Measurements from ENCODE around the gene ADK. TPM values are rescaled to one million over a fixed set of nuclear protein-coding genes. Genes with fewer than 3 reads are reported as not detected.

ADK gene
- total RNA-seq, 3 donors from 2014 or later, result 27.2 to 50.8 (median 40.0) TPM

DNA sequence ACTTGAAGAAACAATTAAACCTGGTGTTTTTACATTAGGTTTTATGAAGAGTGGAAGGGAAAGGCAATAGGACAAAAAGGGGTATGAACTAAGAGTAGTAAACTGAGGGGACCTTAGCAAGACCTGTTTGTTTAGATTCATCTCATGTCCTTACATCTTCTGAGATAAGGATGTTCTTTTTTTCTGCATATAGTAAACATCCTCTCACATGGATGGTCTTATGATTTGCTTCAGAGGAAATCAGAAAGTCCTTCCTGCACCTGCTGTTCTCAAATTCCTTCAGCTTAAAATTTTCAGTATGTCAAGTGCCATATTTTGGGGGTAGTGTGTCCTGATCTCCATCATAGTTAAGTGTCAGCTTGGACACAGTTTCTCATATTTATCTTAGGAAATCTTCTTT is 232.6 kb downstream of the ADK start:
- Histone ChIP-seq H3K27me3 (no peaks in the 10 kb centered on the region), H3K36me3 (no peaks in the 10 kb centered on the region), H3K4me3 (no peak overlapping the region), H3K9me3 (no peaks in the 10 kb centered on the region), H3K27ac (no peak overlapping the region), H3K4me1 (no peaks in the 10 kb centered on the region)
- no peak for DNase-seq (ENCODE audit: low spot score in 2 of 2)
- TF ChIP-seq POLR2A (IDR thresholded peaks at IDR 0.05) (no peak), CTCF (IDR thresholded peaks at IDR 0.05) (no peak), POLR2AphosphoS5 (IDR thresholded peaks at IDR 0.05) (no peak)
- intact Hi-C loops (cut with DNase I; ENCODE audit: low total_unique reads), result no loop called here

DNA sequence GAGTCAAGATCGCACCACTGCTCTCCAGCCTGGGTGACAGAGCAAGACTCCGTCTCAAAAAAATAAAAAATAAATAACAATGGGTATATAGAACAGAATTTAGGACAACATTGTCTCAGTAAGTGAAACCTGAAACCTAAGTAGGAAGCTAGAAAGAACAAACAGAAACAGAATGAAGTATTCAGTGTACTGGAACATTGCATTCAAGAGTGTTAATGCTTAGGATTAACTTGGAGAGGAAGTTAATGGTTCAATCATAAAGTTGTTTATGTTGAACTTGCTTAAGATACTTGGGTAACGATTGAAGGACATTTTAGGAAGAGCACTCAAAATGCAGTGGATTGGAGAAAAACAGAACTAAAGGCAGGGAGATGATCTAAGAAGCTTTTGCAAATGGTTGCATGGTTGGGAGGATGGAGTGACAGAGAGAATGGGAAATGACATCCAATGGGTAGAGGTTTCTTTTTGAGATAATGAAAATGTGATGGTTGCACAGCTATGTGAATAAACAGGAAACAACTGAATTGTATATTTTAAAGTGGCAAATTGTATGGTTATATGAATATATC is 233.7 kb downstream of the ADK start:
- TF ChIP-seq POLR2A (IDR thresholded peaks at IDR 0.05), result no peak
- no peak for TF ChIP-seq CTCF (IDR thresholded peaks at IDR 0.05)
- no peak for TF ChIP-seq POLR2AphosphoS5 (IDR thresholded peaks at IDR 0.05)
- H3K4me1 ChIP-seq, result no peaks in the 10 kb centered on the region
- intact Hi-C loops (cut with DNase I; ENCODE audit: low total_unique reads), result no loop called here

DNA sequence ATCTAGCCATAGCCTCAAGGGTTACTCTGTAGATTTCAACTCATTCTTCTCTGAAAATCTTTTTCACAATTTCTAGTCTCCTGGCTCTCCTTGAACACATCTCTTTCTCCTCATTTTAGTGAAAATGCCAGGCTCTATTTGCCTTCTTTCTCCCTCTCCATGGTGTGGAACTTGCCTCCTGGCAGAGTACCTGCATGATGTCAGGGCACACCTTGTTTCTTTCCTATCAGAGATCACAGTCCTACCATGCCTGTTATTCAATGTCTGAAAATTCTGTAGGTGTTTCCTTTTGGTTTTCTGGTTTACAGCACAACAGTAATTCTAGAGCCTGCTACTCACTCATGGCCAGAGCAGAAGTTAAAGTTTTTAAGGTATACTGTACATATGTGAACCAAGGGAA is 237.8 kb downstream of the ADK start:
- intact Hi-C loops (cut with DNase I; ENCODE audit: low total_unique reads), result no loop called here

More for the DNA sequence above, 233.7 kb downstream of the ADK start:
- Histone ChIP-seq H3K9me3 (no peaks in the 10 kb centered on the region), H3K27me3 (no peaks in the 10 kb centered on the region), H3K27ac (no peak overlapping the region), H3K36me3 (no peaks in the 10 kb centered on the region), H3K4me3 (no peak overlapping the region)
- DNase-seq (ENCODE audit: low spot score in 2 of 2), result no peak

GRCh38 chr10:74391786-74392185 is 240.8 kb downstream of the ADK start:
- intact Hi-C loops (cut with DNase I; ENCODE audit: low total_unique reads), result no loop called here
- Histone ChIP-seq H3K4me3 (no peak overlapping the region), H3K27me3 (no peaks in the 10 kb centered on the region), H3K27ac (no peak overlapping the region), H3K36me3 (no peaks in the 10 kb centered on the region), H3K9me3 (no peaks in the 10 kb centered on the region), H3K4me1 (no peaks in the 10 kb centered on the region)
- DNase-seq (ENCODE audit: low spot score in 2 of 2), result no peak
- TF ChIP-seq POLR2A (IDR thresholded peaks at IDR 0.05) (no peak), POLR2AphosphoS5 (IDR thresholded peaks at IDR 0.05) (no peak), CTCF (IDR thresholded peaks at IDR 0.05) (no peak)

More for the DNA sequence above, 237.8 kb downstream of the ADK start:
- no peaks in the 10 kb centered on the region for H3K27me3 ChIP-seq
- TF ChIP-seq POLR2A (IDR thresholded peaks at IDR 0.05) (no peak), POLR2AphosphoS5 (IDR thresholded peaks at IDR 0.05) (no peak), CTCF (IDR thresholded peaks at IDR 0.05) (no peak)
- DNase-seq (ENCODE audit: low spot score in 2 of 2), result no peak
- H3K27ac ChIP-seq, result no peak overlapping the region
- H3K36me3 ChIP-seq, result no peaks in the 10 kb centered on the region
- no peaks in the 10 kb centered on the region for H3K4me1 ChIP-seq
- H3K4me3 ChIP-seq, result no peak overlapping the region
- H3K9me3 ChIP-seq, result no peaks in the 10 kb centered on the region

GRCh38 chr10:74394416-74394969 is 243.5 kb downstream of the ADK start:
- no peak for DNase-seq (ENCODE audit: low spot score in 2 of 2)
- no peaks in the 10 kb centered on the region for H3K27me3 ChIP-seq
- intact Hi-C loops (cut with DNase I; ENCODE audit: low total_unique reads), result no loop called here
- no peaks in the 10 kb centered on the region for H3K36me3 ChIP-seq
- TF ChIP-seq CTCF (IDR thresholded peaks at IDR 0.05) (no peak), POLR2AphosphoS5 (IDR thresholded peaks at IDR 0.05) (no peak), POLR2A (IDR thresholded peaks at IDR 0.05) (no peak)
- H3K27ac ChIP-seq, result no peak overlapping the region
- H3K9me3 ChIP-seq, result no peaks in the 10 kb centered on the region
- H3K4me1 ChIP-seq, result no peaks in the 10 kb centered on the region
- no peak overlapping the region for H3K4me3 ChIP-seq

Data from breast epithelium (tissue), 4 donors.